DMS 273 (cell line): ENCODE results near the gene SKIL.

Experiments used
- DNase-seq: peaks from one replicate; lab custom pipeline; 2025; ENCODE audit not compliant: unreplicated experiment; lab: John Stamatoyannopoulos, UW

The SKIL gene

DNA sequence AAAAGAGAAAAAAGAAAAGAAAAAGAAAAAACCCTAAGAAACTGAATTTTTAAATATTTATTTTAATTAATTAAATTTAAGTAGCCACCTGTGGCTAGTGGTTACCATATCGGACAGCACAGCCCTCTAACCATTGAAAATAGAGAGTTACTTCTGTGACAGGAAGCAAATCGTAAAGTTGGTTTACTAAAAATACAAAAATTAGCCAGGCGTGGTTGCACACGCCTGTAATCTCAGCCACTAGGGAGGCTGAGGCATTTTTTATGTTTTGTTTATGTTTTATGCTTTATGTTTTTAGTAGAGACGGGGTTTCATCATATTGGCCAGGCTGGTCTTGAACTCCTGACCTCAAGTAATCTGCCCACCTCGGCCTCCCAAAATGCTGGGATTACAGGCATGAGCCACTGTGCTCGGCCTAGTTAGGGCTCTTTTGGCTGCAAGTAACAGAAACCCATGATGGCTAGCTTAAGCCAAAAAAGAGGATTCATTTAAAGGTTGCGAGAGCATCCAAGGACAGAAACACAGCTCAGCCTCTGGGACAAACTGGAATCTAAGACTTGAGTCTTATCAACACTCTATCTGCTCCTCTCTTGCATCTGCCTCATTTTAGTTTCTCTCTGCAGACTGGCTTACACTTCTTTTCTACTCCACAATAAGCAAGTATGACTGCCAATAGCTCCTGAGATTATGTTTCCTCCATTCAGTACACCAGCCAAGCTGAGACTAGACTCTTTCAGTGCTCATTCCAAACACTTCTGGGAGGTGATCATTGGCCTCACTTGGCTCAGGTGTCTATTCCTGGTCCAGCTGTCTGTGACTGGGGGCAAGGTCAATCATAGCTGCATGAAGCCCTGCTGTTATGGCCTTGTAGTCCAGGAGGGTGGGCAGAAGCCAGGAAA, 6.8 kb upstream of the SKIL start:
- no peak for DNase-seq

DNA sequence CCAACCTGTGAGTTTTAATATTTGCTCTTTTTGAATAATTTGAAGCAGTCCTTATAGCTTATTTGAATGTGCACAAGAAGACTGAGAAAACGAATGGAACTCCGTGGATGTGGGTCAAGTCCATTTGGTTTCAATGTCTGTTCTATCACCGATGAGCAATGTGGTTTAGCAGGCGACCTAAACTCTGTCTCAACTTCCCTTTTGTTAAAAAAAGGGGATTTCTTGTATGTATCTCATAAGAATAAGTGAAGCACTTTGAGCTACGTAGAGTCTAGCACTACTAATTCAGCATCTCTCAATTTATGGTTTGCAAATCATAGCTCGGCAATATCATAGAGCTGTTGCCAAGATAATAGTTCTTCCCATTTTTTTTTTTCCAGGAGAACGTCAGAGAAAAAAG, 4.6 kb upstream of the SKIL start:
- no peak for DNase-seq

DNA sequence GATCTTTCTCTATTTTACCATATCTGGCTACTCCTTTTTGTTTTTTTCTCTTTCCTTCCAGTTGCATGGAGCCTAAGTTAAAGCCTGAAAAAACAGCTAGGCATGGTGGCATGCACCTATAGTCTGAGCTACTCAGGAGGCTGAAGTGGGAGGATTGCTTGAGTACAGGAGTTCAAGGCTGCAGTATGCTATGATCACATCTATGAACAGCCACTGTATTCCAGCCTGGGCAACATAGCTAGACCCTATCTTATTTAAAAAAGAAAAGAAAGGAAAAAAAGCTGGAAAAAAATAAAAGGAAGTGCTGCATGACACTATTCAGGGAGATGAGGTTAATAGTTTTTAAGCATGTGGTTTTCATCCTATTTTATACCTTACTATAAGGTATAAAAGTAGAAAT, 4.0 kb upstream of the SKIL start:
- no peak for DNase-seq

- DNase-seq = no peak
These were observed 2.8 kb upstream of the SKIL start for GRCh38 chr3:170354760-170355159.

DNA sequence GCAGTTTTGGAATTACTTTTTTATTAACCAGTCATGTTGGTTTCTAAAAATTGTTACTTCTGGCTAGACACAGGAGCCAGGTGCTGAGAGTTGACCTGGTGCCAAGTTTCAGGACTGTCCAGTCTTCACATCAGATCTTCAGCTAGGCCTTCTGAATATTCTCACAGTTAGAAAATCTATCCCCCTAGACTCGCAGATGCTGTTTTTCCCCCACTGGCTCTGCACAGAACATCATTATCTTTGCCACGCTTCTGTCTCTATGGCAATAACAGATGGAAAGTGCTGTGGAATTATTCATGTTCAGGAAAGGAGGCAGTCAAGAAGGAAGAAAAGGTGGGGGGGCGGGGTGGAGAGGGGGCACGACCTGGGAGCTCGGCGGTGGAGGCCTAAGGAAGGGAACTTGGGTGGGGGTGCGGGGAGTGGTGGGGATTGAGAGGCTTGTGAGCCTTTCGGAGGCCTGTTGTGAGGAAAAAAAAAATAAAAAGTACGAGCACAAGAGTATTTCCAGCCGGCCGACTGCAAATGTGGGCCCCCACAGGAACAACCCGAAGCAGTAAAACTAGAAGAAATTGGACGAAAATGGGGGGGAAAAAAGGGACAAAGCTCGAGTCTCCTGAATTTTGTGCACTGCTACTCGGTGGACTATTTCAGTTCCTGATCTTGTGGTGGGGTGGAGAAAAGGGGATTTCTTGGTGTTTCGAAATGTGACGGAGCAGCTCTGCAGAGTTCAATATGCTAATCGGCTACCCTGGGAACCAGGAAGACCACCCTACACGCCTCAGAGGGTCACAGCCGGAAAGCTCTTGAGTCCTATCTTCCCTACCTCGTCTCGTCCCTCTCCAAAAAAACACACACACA, 1.5 kb upstream of the SKIL start:
- peak; percentile 95 for DNase-seq

GRCh38 chr3:170356596-170357175, 829 bp upstream of the SKIL start:
- DNase-seq = peak; percentile 99

DNA sequence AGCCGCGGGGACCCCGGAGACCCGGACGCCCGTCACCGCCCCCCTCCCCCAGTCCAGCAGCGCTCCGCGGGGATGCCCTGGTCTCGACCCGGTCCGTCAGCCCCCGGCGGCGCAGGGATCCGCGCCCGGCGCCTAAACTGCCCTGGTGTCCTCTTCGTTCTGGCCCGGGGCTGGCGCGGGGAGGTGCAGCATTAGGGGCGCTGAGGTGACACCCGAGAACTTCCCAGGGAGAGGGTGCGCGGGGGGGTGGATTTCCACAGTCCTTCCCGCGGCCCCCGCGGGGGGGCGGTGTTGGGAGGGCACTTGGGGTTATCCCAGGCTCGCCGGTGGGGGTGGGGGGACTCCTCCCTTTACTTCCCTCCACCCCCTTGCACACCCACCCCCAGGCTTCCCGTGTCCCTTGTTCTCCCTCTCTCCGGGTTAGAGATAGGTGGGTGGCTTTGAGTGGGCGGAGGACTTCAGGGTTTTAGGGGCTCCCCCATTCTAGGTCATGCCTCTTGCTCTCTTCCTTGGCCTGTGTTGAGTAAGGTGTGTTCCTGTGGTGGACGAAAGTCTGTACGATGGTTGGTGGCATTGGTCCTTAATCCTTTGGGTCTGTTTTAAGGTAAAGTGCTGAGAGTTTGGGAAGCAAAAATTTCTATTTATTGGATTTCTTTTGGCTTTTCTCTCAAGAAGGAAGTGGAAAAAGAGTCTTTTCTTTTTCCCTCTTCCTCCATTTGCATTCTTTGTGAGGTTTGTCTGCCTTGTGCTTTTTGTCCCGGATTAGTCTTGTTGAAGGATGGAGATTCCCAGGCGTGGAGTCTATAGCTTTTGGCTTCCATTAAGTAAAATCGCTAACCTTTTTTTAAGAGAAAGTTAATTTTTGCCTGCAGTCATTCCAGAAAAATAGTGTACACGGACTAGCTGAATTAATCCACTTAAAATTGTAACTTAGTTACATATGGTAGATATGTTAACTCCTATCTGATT, 811 bp downstream of the SKIL start:
- DNase-seq = peak; percentile 94

GRCh38 chr3:170359178-170359704, 1.7 kb downstream of the SKIL start:
- no peak for DNase-seq

GRCh38 chr3:170360466-170360865, 3.0 kb downstream of the SKIL start:
- DNase-seq = no peak

- DNase-seq = no peak
These were observed 3.4 kb downstream of the SKIL start for GRCh38 chr3:170360916-170361315.

DNA sequence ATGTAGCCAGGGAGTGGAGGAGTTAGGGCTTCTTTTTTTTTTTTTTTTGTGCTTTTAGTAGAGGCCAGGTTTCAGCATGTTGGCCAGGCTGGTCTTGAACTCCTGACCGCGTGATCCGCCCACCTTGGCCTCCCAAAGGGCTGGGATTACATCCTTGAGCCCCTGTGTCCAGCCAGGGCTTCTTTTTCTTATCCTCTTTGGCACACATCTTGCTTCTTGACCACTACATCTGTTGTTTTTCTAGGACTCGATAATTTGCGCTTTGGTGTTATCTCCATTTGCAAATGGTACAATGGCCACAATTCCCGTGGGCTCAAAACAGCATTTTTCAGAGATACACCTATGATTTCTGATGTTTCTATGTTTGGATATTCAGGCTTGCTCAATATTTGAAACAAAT, 4.2 kb downstream of the SKIL start:
- DNase-seq = no peak

- DNase-seq = no peak
These were observed 6.0 kb downstream of the SKIL start for GRCh38 chr3:170363471-170363994.

DNA sequence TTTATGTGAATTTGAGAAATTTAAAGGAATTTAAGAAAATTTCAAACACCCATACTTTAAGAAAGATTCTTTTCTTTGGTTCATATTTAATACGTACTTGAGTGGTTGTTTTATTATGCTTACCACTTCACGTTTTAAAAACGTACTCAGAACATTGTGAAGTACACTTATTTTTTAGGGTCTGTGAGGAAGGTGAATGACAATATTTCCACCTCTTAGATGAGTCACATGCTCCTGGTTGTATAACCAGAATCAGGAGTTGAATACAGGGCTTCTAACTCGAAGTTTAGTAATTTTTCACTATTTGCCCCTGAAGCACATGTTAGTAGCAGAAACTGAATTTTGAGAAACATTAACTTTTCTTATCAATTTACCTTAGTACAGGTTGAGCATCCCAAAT, 7.5 kb downstream of the SKIL start:
- DNase-seq = no peak

- DNase-seq = no peak
These were observed 10.3 kb downstream of the SKIL start for GRCh38 chr3:170367797-170368196.

GRCh38 chr3:170368921-170369320, 11.4 kb downstream of the SKIL start:
- DNase-seq = no peak

DNA sequence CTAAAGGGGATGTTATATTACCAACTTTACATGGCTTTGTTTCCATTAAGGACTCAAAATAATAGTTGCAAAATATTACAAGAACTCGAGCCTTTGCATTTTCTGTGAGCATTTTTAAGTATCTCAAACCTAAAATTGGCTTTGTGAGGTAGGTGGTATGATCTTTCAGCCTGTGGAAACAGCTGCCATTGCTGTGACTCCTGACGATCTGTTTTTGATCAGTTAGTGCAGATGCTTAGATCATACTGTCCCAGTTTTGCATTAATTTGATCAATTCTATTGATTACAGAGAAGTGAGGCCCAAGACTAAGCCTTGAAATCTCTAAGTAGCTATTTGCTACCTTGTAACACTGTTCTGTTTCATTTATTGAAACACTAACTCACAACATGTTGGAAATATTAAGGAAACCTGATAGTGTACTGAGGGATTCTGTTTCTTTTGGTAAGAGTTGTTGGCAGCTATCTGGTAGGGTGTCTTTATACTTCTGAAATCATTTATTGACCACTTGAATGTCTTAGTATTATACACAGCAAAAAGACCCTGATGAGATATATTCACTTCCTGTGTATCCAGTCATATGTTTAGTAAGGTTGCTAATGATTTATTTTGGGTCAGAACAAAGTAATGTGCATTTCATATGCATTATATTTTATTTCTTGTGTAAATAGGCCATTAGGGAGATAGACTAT, 14.8 kb downstream of the SKIL start:
- DNase-seq = peak; percentile 45

- DNase-seq = no peak
These were observed 26.1 kb downstream of the SKIL start for GRCh38 chr3:170383567-170383966.

- no peak for DNase-seq
These were observed 29.0 kb downstream of the SKIL start for GRCh38 chr3:170386468-170386867.

DNA sequence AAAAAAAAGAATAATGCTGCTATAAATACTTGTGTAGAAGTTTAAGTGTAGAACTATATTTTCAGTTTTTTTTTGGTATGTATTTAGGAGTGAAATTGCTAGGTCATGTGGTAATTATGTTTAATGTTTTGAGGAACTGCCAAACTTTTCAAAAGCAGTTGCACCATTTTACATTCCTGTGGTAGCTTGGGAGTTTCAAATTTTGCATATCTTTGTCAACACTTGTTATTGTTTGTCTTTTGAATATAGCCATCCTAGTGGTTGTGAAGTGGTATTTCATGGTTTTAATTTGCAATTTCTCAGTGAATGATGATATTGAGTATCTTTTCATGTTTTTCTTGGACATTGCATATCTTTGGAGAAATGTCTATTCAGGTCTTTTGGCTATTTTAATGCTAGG, 30.4 kb downstream of the SKIL start:
- no peak for DNase-seq
